Raji (cell line): ENCODE measurements around the gene THRA.
A peak's percentile ranks its signal among the peaks of the same experiment; 100 is the strongest.

Source experiments
- POLR2A ChIP-seq: IDR thresholded peaks from 2 replicates; pipeline ENCODE4 v1.6.1; 2011; ENCODE audit warnings: low read depth, low read length, control low read depth; ENCODE audit not compliant: insufficient read depth

THRA gene

GRCh38 chr17:40068584-40068916 is 5.8 kb downstream of the THRA start:
- TF ChIP-seq POLR2A = no peak

GRCh38 chr17:40068917-40069750 is 6.4 kb downstream of the THRA start:
- TF ChIP-seq POLR2A = 0 out of 2 replicates have a peak, but pooled peaks have one; percentile 24

GRCh38 chr17:40069751-40070708 is 7.3 kb downstream of the THRA start:
- TF ChIP-seq POLR2A = no peak

GRCh38 chr17:40070709-40071312 is 8.0 kb downstream of the THRA start:
- TF ChIP-seq POLR2A = no peak

GRCh38 chr17:40071313-40072039 is 8.7 kb downstream of the THRA start:
- no peak for TF ChIP-seq POLR2A

GRCh38 chr17:40072040-40072734 is 9.4 kb downstream of the THRA start:
- TF ChIP-seq POLR2A = no peak

- no peak for TF ChIP-seq POLR2A
Measured at GRCh38 chr17:40072735-40073346, 10.1 kb downstream of the THRA start.

- TF ChIP-seq POLR2A = no peak
Measured at GRCh38 chr17:40073454-40074174, 10.8 kb downstream of the THRA start.

- TF ChIP-seq POLR2A = no peak
Measured at GRCh38 chr17:40074175-40074512, 11.4 kb downstream of the THRA start.

GRCh38 chr17:40074871-40075200 is 12.1 kb downstream of the THRA start:
- no peak for TF ChIP-seq POLR2A

- no peak for TF ChIP-seq POLR2A
Measured at GRCh38 chr17:40075201-40075941, 12.6 kb downstream of the THRA start.

- TF ChIP-seq POLR2A = no peak
Measured at GRCh38 chr17:40075942-40076498, 13.3 kb downstream of the THRA start.
